Iris pigment epithelial cell (primary cell): ENCODE measurements around the gene ZNF750.

Source experiments
- DNase-seq: peaks from one replicate; pipeline ENCODE4 v3.0.0-alpha.2; 2011; ENCODE audit warnings: low read depth

ZNF750 gene

GRCh38 chr17:82859431-82860403, 19.9 kb upstream of the ZNF750 start:
- peak; percentile 82 for DNase-seq

GRCh38 chr17:82858376-82859126, 18.7 kb upstream of the ZNF750 start:
- no peak for DNase-seq

- no peak for DNase-seq
Observed at GRCh38 chr17:82856361-82856760, 16.5 kb upstream of the ZNF750 start.

DNA sequence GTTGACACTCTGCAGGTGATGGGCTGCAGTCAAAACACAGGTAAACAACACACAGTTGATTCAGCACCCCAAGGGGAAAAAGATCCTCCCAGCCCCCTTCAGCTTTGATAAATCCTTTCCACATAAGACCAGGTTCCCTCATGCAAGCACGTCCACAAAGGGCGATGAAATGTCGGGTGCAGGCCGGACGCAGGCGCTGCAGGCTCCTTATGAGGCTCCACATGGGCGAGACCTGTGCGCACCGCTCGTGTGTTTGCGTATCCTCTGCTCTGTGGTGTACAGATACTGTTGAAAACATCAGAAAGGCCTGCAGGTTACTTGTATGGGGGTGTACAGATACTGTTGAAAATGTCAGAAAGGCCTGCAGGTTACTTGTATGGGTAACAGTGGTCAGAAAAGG, 14.4 kb upstream of the ZNF750 start:
- no peak for DNase-seq

GRCh38 chr17:82851381-82851780, 11.6 kb upstream of the ZNF750 start:
- no peak for DNase-seq

GRCh38 chr17:82849076-82849945, 9.5 kb upstream of the ZNF750 start:
- DNase-seq: no peak

- DNase-seq: peak; percentile 78
Observed at GRCh38 chr17:82848022-82848592, 8.3 kb upstream of the ZNF750 start.

DNA sequence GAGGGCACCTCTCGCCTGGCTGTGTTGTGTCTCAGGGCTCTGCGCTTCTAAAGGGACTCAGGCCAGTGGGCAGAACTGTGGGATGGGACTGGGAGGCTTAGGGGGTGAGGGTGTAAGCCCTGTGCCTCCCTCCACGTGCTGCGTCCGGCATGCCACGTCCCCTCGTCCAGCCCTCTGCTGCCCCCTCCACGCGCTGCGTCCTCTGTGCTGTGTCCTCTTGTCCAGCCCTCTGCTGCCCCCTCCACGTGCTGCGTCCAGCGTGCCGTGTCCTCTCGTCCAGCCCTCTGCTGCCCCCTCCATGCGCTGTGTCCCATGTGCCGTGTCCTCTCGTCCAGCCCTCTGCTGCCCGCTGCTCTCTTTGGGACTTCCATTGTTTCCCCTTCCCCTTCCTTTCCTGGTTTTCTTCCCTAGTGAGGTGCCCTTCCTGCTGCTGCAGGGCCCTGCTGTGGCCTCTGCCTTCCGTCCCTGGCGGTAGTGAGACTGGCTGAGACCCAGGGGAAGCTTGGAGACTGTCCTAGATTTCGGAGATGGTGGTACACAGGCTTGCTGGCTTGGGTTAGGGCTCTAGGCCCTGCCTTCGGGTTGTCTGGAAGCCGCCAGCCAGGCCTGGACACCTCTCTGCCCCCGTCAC, 6.4 kb upstream of the ZNF750 start:
- DNase-seq: no peak

DNA sequence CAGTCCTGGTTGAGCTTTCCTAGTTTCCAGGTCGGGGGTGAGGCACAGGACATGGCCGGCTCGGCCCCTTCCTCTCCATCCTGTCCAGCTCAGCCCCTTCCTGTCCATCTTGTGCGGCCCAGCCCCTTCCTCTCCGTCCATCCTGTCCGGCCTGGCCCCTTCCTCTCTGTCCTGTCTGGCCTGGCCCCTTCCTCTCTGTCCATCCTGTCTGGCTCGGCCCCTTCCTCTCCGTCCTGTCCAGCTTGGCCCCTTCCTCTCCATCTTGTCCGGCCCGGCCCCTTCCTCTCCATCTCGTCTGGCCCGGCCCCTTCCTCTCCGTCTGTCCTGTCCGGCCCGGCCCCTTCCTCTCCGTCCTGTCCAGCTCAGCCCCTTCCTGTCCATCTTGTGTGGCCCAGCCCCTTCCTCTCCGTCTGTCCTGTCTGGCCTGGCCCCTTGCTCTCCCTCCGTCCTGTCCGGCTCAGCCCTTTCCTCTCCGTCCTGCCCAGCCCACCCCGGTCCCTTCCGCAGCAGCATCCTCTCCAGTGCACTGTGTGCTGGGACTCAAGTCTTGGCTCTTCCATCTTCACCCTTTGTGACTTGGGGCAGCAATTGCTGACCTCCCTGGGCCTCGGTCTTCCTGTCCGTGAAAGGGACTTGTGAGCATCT, 5.5 kb upstream of the ZNF750 start:
- no peak for DNase-seq

DNA sequence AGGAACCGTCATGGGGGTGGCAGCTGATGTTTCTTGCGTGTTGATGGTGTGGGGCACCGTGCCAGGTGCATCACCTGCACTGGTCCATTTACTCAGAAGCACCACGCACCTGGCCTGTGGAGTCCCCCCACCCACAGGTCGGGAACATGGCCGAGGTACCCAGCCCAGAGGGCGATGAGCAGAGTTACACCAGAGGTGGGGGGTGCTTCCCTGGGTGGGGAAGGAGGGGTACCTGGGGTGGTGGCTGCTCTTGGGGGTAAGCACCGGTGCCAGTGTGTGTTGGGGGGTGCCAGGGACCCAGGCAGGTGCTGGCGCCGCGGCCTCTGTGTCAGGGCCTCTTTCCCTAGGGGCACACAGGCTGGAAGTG, 5.0 kb upstream of the ZNF750 start:
- DNase-seq: no peak

GRCh38 chr17:82843904-82844680, 4.3 kb upstream of the ZNF750 start:
- no peak for DNase-seq

GRCh38 chr17:82841921-82842596, 2.2 kb upstream of the ZNF750 start:
- DNase-seq: no peak

DNA sequence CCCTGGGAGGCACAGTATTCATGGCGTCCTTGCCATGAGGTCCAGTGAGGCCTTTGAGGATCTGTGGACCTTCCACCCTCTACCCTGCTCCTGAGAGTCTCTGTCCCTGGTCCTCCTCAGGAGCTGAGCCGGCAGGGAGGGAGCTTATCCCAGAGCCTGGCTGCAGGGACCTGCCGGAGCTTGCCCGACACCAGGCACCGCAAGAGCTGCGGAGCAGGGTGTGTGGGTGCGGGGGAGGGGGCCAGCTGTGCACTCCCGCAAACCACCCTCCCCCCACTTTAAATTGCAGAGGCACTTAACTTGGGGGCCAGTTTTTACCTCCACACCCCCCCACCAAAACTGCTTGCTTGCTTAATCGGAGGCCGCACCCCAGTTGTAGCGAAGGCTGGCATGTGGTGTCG, 609 bp upstream of the ZNF750 start:
- no peak for DNase-seq

- DNase-seq: peak; percentile 16
Observed at GRCh38 chr17:82838386-82839063, 1.3 kb downstream of the ZNF750 start.

GRCh38 chr17:82837586-82838320, 2.1 kb downstream of the ZNF750 start:
- no peak for DNase-seq

GRCh38 chr17:82836823-82837357, 2.9 kb downstream of the ZNF750 start:
- peak; percentile 12 for DNase-seq

- DNase-seq: no peak
Observed at GRCh38 chr17:82835766-82836512, 3.9 kb downstream of the ZNF750 start.
